ENCODE results near the gene TLK2.
"Not testable (repeated sequence)": the region's sequence is repeated elsewhere in the genome, so short reads cannot be mapped to it uniquely, and the experiment has no call there.

The TLK2 gene

DNA sequence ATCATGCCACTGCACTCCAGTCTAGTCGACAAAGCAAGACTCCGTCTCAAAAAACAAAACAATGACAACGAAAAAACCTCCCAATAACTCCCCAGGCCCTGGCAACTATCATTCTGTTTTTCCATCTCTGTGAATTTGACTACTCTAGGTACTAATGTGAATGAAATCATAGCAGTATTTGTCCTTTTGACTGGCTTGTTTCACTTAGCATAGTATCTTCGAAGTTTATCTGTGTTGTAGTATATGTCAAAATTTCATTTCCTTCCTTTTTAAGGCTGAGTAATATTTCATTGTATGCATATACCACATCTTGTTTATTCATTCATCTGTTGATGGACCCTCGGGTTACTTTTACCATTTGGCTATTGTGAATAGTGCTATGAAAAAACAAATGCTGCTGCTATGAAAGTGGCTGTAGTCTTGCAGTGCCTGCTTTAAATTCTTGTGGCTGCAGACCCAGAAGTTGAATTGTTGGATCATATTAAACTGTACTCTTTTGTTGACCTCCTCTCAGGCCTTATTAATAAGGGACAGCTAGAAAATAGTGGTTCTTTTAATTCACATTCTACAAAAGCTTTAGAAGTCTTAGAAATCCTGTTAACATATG lies 14.5 kb downstream of the TLK2 start:
- H3K27ac ChIP-seq (ENCODE audit: extremely low read depth, low read depth, low read length); H3K9me3 ChIP-seq (ENCODE audit: control insufficient read depth, insufficient read depth, low read depth, low read length); POLR2A ChIA-PET; CTCF ChIA-PET; H3K4me1 ChIP-seq (ENCODE audit: control insufficient read depth, insufficient read depth, low read length); H3K4me3 ChIP-seq (ENCODE audit: low read depth, low read length): not testable (repeated sequence)
- TF ChIP-seq ZNF146 (tag by site-specific recombination; IDR thresholded peaks at IDR 0.05), result peak; percentile 73
- TF ChIP-seq SETDB1 (IDR thresholded peaks at IDR 0.05; ENCODE audit: insufficient read length, low read length), result peak; percentile 53
- H3K36me3 ChIP-seq (ENCODE audit: control insufficient read depth in 2 of 2, insufficient read depth in 1 of 2, low read length in 2 of 2), result peaks cover 9 to 10% of the 10 kb centered on the region in 2 experiments

DNA sequence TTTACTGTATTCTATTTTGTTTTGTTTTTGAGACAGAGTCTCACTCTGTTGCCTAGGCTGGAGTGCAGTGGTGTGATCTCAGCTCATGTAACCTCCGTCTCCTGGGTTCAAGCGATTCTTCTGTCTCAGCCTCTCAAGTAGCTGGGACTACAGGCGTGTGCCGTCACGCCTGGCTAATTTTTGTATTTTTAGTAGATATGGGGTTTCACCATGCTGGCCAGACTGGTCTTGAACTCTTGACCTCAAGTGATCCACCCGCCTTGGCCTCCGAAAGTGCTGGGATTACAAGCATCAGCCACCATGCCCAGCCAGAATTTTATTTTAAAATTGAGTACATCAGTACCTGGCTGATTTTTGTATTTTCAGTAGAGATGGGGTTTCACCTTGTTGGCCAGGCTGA lies 15.4 kb downstream of the TLK2 start:
- POLR2A ChIA-PET; H3K36me3 ChIP-seq (ENCODE audit: control insufficient read depth in 2 of 2, insufficient read depth in 1 of 2, low read length in 2 of 2); H3K4me1 ChIP-seq (ENCODE audit: control insufficient read depth, insufficient read depth, low read length); H3K9me3 ChIP-seq (ENCODE audit: control insufficient read depth, insufficient read depth, low read depth, low read length); H3K27ac ChIP-seq (ENCODE audit: extremely low read depth, low read depth, low read length); H3K4me3 ChIP-seq (ENCODE audit: low read depth, low read length); CTCF ChIA-PET: not testable (repeated sequence)
- TF ChIP-seq ZNF121 (tag by site-specific recombination; IDR thresholded peaks at IDR 0.05), result peak; percentile 30; the same call in 1 of the 2 replicates

DNA sequence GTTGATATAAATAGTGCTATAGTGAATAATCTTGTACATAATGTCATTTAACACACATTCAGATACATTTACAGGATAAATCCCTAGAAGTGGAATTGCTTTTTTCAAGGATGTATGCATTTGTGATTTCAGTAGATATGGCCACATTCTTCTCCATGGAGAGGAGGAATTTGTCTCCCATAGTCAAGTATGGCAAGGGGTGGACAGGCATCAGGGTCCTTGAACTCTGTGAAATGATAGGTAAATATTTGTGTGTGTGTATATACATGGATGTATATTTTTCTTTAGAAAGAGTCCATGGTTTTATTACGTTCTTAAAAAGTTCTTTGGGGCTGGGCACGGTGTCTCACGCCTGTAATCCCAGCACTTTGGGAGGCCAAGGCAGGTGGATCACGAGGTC lies 17.7 kb downstream of the TLK2 start:
- H3K36me3 ChIP-seq (ENCODE audit: control insufficient read depth in 2 of 2, insufficient read depth in 1 of 2, low read length in 2 of 2); H3K27ac ChIP-seq (ENCODE audit: extremely low read depth, low read depth, low read length); H3K4me3 ChIP-seq (ENCODE audit: low read depth, low read length); CTCF ChIA-PET; H3K9me3 ChIP-seq (ENCODE audit: control insufficient read depth, insufficient read depth, low read depth, low read length); H3K4me1 ChIP-seq (ENCODE audit: control insufficient read depth, insufficient read depth, low read length): not testable (repeated sequence)
- POLR2A ChIA-PET, result interaction anchor here (0.7 kb wide), 1 partner anchor 10 kb away, joined by 3 read pairs; no protein-coding TSS in a partner anchor

DNA sequence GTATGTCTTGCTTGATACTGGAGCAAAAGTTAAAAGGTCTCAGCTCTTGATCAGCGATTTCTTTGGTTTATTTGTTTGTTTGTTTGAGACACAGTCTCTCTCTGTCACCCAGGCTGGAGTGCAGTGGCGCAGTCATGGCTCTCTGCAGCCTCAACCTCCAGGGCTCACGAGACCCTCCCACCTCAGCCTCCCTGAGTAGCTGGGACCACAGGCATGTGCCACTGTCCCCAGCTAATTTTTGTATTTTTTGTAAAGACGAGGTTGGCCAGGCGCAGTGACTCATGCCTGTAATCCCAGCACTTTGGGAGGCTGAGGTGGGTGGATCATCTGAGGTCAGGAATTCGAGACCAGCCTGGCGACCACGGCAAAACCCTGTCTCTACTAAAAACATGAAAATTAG lies 20.2 kb downstream of the TLK2 start:
- H3K4me3 ChIP-seq (ENCODE audit: low read depth, low read length); H3K4me1 ChIP-seq (ENCODE audit: control insufficient read depth, insufficient read depth, low read length); POLR2A ChIA-PET; H3K9me3 ChIP-seq (ENCODE audit: control insufficient read depth, insufficient read depth, low read depth, low read length); H3K36me3 ChIP-seq (ENCODE audit: control insufficient read depth in 2 of 2, insufficient read depth in 1 of 2, low read length in 2 of 2); H3K27ac ChIP-seq (ENCODE audit: extremely low read depth, low read depth, low read length): not testable (repeated sequence)
- CTCF ChIA-PET, result interaction anchor here (1.6 kb wide), 1 partner anchor 77 kb away, joined by 5 read pairs; no protein-coding TSS in a partner anchor

DNA sequence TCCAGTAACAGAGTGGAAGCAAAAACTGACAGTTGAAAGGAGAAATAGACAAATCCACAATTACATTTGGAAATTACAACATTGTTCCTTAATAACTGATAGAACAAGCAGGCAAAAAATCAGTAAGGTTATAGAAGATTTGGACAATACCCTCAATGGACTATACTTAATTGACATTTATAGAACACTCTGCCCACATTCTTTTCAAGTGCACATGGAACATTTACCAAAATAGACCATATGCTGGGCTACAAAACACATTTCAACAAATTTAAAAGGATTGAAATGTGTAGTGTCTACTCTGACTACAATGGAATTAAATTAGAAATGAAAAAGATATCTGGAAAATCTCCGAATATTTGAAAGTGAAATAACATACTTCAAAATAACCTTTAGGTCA lies 21.8 kb downstream of the TLK2 start:
- H3K4me3 ChIP-seq (ENCODE audit: low read depth, low read length); CTCF ChIA-PET; H3K36me3 ChIP-seq (ENCODE audit: control insufficient read depth in 2 of 2, insufficient read depth in 1 of 2, low read length in 2 of 2); H3K4me1 ChIP-seq (ENCODE audit: control insufficient read depth, insufficient read depth, low read length); H3K27ac ChIP-seq (ENCODE audit: extremely low read depth, low read depth, low read length); POLR2A ChIA-PET; H3K9me3 ChIP-seq (ENCODE audit: control insufficient read depth, insufficient read depth, low read depth, low read length): not testable (repeated sequence)

DNA sequence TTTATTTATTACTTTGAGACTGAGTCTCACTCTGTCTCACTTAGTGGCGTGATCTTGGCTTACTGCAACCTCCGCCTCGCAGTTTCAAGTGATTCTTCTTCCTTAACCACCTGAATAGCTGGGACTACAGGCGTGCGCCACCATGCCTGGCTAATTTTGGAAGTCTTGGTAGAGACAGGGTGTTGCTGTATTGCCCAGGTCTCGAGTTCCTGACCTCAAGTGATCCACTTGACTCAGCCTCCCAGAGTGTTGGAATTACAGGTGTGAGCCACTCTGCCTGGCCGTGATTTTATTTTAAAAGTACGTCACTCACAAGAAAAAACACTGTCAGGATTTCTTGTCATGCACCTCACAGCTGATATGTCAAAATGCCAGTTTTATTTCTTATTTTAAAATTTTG lies 26.2 kb downstream of the TLK2 start:
- POLR2A ChIA-PET; H3K27ac ChIP-seq (ENCODE audit: extremely low read depth, low read depth, low read length): not testable (repeated sequence)
- CTCF ChIA-PET, result interaction anchor here (1.0 kb wide), 1 partner anchor 83 kb away, joined by 3 read pairs; no protein-coding TSS in a partner anchor

DNA sequence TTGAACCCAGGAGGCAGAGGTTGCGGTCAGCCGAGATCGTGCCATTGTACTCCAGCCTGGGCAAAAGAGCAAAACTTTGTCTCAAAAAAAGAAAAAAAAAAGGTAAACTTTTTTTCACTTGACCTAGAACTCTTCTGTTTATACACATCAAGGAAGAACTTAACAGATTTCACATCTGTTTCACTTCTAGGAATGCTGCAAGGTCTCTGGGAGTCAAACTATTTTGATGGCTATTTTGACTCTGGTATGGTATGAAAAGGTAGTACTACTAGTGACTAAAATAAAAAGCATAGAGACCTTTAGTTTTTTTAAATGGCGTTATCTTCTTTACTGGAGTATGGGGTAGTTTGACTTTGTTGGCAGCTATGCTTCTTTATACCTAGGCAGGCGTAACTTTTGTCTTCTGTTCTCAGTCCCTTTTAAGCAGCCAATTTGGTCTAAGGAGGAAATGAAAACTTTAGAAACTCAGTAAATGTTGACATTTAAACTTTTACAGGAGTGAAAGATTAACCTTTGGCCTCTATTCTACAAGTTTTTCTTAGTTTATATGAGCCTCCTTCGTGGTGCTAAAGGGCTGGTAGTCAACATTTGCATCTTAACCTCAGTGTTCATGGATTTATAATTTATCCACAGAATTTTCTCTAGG lies 28.7 kb downstream of the TLK2 start:
- H3K36me3 ChIP-seq (ENCODE audit: control insufficient read depth in 2 of 2, insufficient read depth in 1 of 2, low read length in 2 of 2); H3K9me3 ChIP-seq (ENCODE audit: control insufficient read depth, insufficient read depth, low read depth, low read length); H3K4me1 ChIP-seq (ENCODE audit: control insufficient read depth, insufficient read depth, low read length); POLR2A ChIA-PET; CTCF ChIA-PET; H3K27ac ChIP-seq (ENCODE audit: extremely low read depth, low read depth, low read length); H3K4me3 ChIP-seq (ENCODE audit: low read depth, low read length): not testable (repeated sequence)

More for the DNA sequence above, 26.2 kb downstream of the TLK2 start:
- H3K9me3 ChIP-seq (ENCODE audit: control insufficient read depth, insufficient read depth, low read depth, low read length); H3K36me3 ChIP-seq (ENCODE audit: control insufficient read depth in 2 of 2, insufficient read depth in 1 of 2, low read length in 2 of 2); H3K4me3 ChIP-seq (ENCODE audit: low read depth, low read length); H3K4me1 ChIP-seq (ENCODE audit: control insufficient read depth, insufficient read depth, low read length): not testable (repeated sequence)

All from HEK293 (cell line).